Karpas-422 (cell line): ENCODE results near the gene ZSCAN21. TPM values are rescaled to one million over a fixed set of nuclear protein-coding genes. Genes with fewer than 3 reads are reported as not detected.

Experiments
- DNase-seq: peaks from one replicate; pipeline ENCODE4 v3.0.0-alpha.2; 2015
- H2AFZ ChIP-seq: fragments of 200-600 bp; sonication (generic); 2 replicates; pipeline ENCODE4 v1.6.1; 2014; ENCODE audit warnings: antibody characterized with exemption, low read length, mixed read lengths
- H3K27ac ChIP-seq: fragments of 200-600 bp; sonication (generic); 2 replicates; pipeline ENCODE4 v1.5.1; 2014; ENCODE audit warnings: mild to moderate bottlenecking, low read length, moderate library complexity
- H3K27me3 ChIP-seq: fragments of 200-600 bp; sonication (generic); 2 replicates; pipeline ENCODE4 v1.6.1; 2014; ENCODE audit warnings: low read length, mixed read lengths
- H3K36me3 ChIP-seq: fragments of 200-600 bp; sonication (generic); 2 replicates; pipeline ENCODE4 v1.6.1; 2014; ENCODE audit warnings: low read length, mixed read lengths; ENCODE audit not compliant: insufficient read depth
- H3K4me1 ChIP-seq: fragments of 200-600 bp; sonication (generic); 2 replicates; pipeline ENCODE4 v1.6.1; 2014; ENCODE audit warnings: mild to moderate bottlenecking, low read length, mixed read lengths
- H3K4me2 ChIP-seq: fragments of 200-600 bp; sonication (generic); 2 replicates; pipeline ENCODE4 v1.6.1; 2014; ENCODE audit warnings: low read length, low read depth, mild to moderate bottlenecking; ENCODE audit not compliant: poor library complexity, severe bottlenecking
- H3K4me3 ChIP-seq: fragments of 200-600 bp; sonication (generic); 2 replicates; pipeline ENCODE4 v1.5.1; 2014; ENCODE audit warnings: mild to moderate bottlenecking, antibody characterized with exemption, low read length, mixed read lengths
- H3K79me2 ChIP-seq: fragments of 200-600 bp; sonication (generic); 2 replicates; pipeline ENCODE4 v1.6.1; 2014; ENCODE audit warnings: mild to moderate bottlenecking, low read length, mixed read lengths
- H3K9ac ChIP-seq: fragments of 200-600 bp; sonication (generic); 2 replicates; pipeline ENCODE4 v1.6.0; 2014; ENCODE audit warnings: low read length
- H3K9me2 ChIP-seq: fragments of 200-600 bp; sonication (generic), shearing (Covaris generic); replicated peaks from 2 replicates; pipeline ENCODE4 v1.6.0; 2014; ENCODE audit warnings: mild to moderate bottlenecking, low read length, moderate library complexity; ENCODE audit not compliant: insufficient read depth
- H3K9me3 ChIP-seq: fragments of 300-700, 200-600 bp; sonication (generic); 2 replicates; pipeline ENCODE4 v1.6.1; 2014; ENCODE audit warnings: low read length, mixed read lengths
- H4K20me1 ChIP-seq: fragments of 200-600 bp; sonication (generic); 2 replicates; pipeline ENCODE4 v1.6.1; 2014; ENCODE audit warnings: mild to moderate bottlenecking, antibody characterized with exemption, low read length, low read depth; ENCODE audit not compliant: insufficient read depth
- total RNA-seq: library from RNA; depleted of rRNA; stranded (reverse); fragments of >200 nt; shearing (Covaris generic); gene quantifications from 2 replicates; pipeline ENCODE4 v1.2.3, GENCODE V29; 2014; ENCODE audit warnings: low replicate concordance

ZSCAN21 gene
- total RNA-seq, 1 experiment from 2014 or later, result 6.1 TPM

DNA sequence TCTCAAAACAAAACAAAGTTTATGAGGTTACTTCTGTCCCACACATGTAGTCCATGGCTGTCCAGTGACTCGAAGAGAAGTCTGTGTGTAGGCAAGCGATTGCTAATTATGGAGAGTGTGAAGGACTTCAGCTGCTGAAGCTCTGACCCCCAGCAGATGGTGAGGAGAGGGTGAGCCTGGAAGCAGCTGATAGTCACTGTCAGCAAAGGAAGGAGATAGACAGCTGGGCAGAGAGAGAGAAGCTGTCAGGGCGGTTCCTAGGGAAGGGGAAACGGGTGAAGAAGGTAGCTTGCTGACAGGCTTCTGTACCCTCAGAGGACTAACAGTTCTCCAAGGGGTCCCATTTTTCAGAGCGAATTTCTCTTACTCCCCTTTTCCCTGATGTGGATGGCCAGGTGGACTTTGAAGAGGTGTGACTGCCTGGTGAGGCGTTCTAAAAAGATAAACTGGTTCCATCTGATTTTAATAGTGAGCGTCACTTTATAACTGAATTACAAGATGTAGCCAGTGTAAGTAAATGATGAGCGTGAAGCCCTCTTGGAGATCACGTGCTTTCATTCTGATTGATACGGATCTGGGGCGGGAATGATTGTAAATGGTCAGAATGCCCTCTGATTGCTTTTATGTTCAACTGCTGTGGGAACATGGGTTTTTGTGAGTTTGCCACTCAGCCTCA, 12.1 kb downstream of the ZSCAN21 start:
- Histone ChIP-seq H3K4me1 (peaks cover 12% of the 10 kb centered on the region), H3K27ac (no peak overlapping the region), H2AFZ (no peak overlapping the region), H3K36me3 (peaks cover 19% of the 10 kb centered on the region), H3K9me2 (no peaks in the 10 kb centered on the region), H3K4me3 (no peak overlapping the region), H4K20me1 (no peaks in the 10 kb centered on the region), H3K27me3 (no peaks in the 10 kb centered on the region), H3K79me2 (no peaks in the 10 kb centered on the region), H3K4me2 (no peak overlapping the region), H3K9ac (no peak overlapping the region), H3K9me3 (no peaks in the 10 kb centered on the region)
- no peak for DNase-seq

DNA sequence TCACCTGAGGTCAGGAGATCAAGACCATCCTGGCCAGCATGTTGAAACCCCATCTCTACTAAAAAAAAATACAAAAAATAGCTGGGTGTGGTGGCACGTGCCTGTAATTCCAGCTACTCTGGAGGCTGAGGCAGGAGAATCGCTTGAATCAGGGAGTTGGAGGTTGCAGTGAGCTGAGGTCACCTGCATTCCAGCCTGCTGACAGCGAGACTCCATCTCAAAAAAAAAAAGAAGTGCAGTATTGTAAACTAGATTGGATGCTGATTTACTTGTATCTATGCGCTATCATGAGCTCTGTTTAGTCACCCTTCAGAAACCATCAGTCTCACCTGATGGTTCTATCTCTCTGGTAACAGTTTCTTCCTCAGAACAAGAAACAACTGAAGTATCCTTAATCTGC, 13.8 kb downstream of the ZSCAN21 start:
- H3K36me3 ChIP-seq, result peaks cover 22% of the 10 kb centered on the region
- H3K27me3 ChIP-seq, result no peaks in the 10 kb centered on the region
- no peaks in the 10 kb centered on the region for H3K9me3 ChIP-seq
- H3K27ac ChIP-seq, result no peak overlapping the region
- peaks cover 12% of the 10 kb centered on the region for H3K4me1 ChIP-seq
- H3K79me2 ChIP-seq, result no peaks in the 10 kb centered on the region
- no peak overlapping the region for H3K9ac ChIP-seq
- H3K4me3 ChIP-seq, result no peak overlapping the region
- H4K20me1 ChIP-seq, result no peaks in the 10 kb centered on the region
- DNase-seq, result no peak
- no peak overlapping the region for H3K4me2 ChIP-seq
- H2AFZ ChIP-seq, result no peak overlapping the region
- H3K9me2 ChIP-seq, result no peaks in the 10 kb centered on the region

DNA sequence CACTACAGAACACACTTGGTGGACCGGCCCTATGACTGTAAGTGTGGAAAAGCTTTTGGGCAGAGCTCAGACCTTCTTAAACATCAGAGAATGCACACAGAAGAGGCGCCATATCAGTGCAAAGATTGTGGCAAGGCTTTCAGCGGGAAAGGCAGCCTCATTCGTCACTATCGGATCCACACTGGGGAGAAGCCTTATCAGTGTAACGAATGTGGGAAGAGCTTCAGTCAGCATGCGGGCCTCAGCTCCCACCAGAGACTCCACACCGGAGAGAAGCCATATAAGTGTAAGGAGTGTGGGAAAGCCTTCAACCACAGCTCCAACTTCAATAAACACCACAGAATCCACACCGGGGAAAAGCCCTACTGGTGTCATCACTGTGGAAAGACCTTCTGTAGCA, 14.6 kb downstream of the ZSCAN21 start:
- no peaks in the 10 kb centered on the region for H3K27me3 ChIP-seq
- peaks cover 6% of the 10 kb centered on the region for H3K4me1 ChIP-seq
- H3K79me2 ChIP-seq, result no peaks in the 10 kb centered on the region
- H3K27ac ChIP-seq, result no peak overlapping the region
- no peaks in the 10 kb centered on the region for H4K20me1 ChIP-seq
- no peak for DNase-seq
- no peak overlapping the region for H3K9ac ChIP-seq
- no peaks in the 10 kb centered on the region for H3K9me3 ChIP-seq
- H3K4me2 ChIP-seq, result no peak overlapping the region
- H3K4me3 ChIP-seq, result no peak overlapping the region
- no peaks in the 10 kb centered on the region for H3K9me2 ChIP-seq
- H2AFZ ChIP-seq, result no peak overlapping the region
- peaks cover 15% of the 10 kb centered on the region for H3K36me3 ChIP-seq

DNA sequence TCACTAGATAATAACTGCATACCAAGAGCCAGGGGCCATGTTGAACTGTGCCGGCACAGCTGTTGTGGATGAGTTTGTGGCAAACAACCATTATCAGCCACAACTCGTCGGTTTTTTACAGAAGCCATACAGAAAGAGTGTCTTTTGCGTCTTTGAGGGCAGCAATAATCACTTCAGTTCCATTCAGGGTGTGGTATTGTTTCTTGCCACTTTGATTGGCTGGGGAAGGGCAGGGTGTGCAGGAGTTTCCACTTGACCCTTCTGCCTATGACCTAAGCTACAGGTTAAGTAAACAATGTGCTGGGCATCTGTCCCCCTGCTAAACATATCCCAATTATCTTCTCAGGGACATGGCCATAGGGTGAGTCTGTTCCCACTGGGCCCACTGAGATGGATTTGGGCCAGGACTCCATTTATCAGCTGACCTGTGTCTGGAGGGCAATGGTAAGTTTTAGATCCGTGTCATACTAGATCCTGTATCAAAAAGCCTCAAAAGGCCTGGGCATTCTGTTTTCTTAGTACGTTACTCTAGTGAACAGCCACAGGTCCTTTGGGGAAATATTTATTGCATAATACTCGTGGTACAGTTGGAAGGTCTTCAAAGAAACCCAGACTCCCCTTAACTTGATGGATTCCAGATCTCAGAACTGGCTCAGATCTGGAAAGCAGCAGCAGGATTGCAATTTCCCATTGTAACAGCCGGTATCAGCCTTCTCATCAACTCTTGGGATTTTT, 16.0 kb downstream of the ZSCAN21 start:
- Histone ChIP-seq H3K4me2 (no peak overlapping the region), H4K20me1 (no peaks in the 10 kb centered on the region), H3K9me3 (peaks cover 6% of the 10 kb centered on the region), H2AFZ (no peak overlapping the region), H3K9me2 (no peaks in the 10 kb centered on the region), H3K4me1 (no peaks in the 10 kb centered on the region), H3K27me3 (no peaks in the 10 kb centered on the region), H3K36me3 (peaks cover 27% of the 10 kb centered on the region), H3K79me2 (no peaks in the 10 kb centered on the region), H3K27ac (no peak overlapping the region), H3K9ac (no peak overlapping the region), H3K4me3 (no peak overlapping the region)
- DNase-seq, result no peak

DNA sequence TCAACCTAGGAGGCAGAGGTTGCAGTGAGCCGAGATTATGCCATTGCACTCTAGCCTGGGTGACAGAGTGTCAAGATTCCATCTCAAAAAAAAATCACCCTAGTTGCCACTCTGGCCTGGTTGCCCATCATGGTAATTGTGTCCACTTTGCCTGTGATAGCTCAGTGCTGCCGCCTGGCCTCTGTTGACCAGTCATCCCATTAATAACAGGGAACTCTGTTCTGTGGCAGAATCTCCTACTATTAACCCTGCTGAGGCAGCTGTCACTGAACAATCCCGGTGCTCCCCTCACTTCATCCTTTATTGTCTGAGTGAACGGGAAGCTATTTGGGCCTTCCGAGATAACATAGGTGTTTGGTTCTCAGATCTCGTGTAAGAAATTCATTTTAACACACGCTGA, 17.4 kb downstream of the ZSCAN21 start:
- H3K4me2 ChIP-seq, result no peak overlapping the region
- H3K27ac ChIP-seq, result no peak overlapping the region
- no peaks in the 10 kb centered on the region for H3K4me1 ChIP-seq
- no peak overlapping the region for H2AFZ ChIP-seq
- no peaks in the 10 kb centered on the region for H3K9me2 ChIP-seq
- no peak overlapping the region for H3K9ac ChIP-seq
- peaks cover under 1% of the 10 kb centered on the region; the same call in 1 of the 2 replicates for H3K79me2 ChIP-seq
- no peak for DNase-seq
- no peak overlapping the region for H3K4me3 ChIP-seq
- H3K9me3 ChIP-seq, result peaks cover 20% of the 10 kb centered on the region
- no peaks in the 10 kb centered on the region for H4K20me1 ChIP-seq
- H3K27me3 ChIP-seq, result no peaks in the 10 kb centered on the region
- H3K36me3 ChIP-seq, result peaks cover 40% of the 10 kb centered on the region

DNA sequence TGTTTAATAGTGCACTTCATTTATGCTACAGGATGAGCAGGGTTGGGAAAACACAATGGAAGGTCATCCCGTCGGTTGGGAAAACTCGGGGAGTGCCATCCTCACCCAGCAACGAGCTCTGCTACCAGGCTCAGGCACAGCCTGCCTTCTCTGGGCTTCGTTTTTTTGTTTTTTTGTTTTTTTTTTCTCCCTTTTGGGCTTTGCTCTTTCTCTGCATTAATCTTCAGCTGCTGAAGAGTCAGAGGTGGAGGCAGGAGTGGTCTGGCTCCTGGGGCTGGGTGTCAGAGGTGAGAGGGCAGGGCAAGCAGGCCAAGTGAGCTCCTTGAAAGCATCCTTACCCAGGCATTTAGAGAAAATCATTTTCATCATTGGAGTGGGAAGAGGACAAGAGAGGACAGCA, 20.4 kb downstream of the ZSCAN21 start:
- H3K9ac ChIP-seq, result no peak overlapping the region
- DNase-seq, result no peak
- H4K20me1 ChIP-seq, result no peaks in the 10 kb centered on the region
- no peak overlapping the region for H2AFZ ChIP-seq
- H3K4me3 ChIP-seq, result no peak overlapping the region
- H3K4me1 ChIP-seq, result no peaks in the 10 kb centered on the region
- peaks cover 8% of the 10 kb centered on the region for H3K79me2 ChIP-seq
- H3K9me3 ChIP-seq, result peaks cover 36% of the 10 kb centered on the region
- H3K36me3 ChIP-seq, result peaks cover 59% of the 10 kb centered on the region
- H3K4me2 ChIP-seq, result no peak overlapping the region
- H3K27ac ChIP-seq, result no peak overlapping the region
- no peaks in the 10 kb centered on the region for H3K27me3 ChIP-seq
- no peaks in the 10 kb centered on the region for H3K9me2 ChIP-seq

GRCh38 chr7:100071018-100071723, 21.6 kb downstream of the ZSCAN21 start:
- Histone ChIP-seq H3K4me1 (no peaks in the 10 kb centered on the region), H3K9me3 (peaks cover 36% of the 10 kb centered on the region), H3K4me2 (no peak overlapping the region), H3K27ac (no peak overlapping the region), H2AFZ (no peak overlapping the region), H4K20me1 (no peaks in the 10 kb centered on the region), H3K79me2 (peaks cover 10% of the 10 kb centered on the region), H3K9ac (no peak overlapping the region), H3K9me2 (no peaks in the 10 kb centered on the region), H3K27me3 (no peaks in the 10 kb centered on the region), H3K4me3 (no peak overlapping the region), H3K36me3 (peaks cover 71% of the 10 kb centered on the region)
- DNase-seq, result no peak

- Histone ChIP-seq H3K4me1 (no peaks in the 10 kb centered on the region), H3K9me3 (peaks cover 36% of the 10 kb centered on the region), H3K27ac (no peak overlapping the region), H3K4me3 (no peak overlapping the region), H3K9ac (no peak overlapping the region), H4K20me1 (no peaks in the 10 kb centered on the region), H3K4me2 (no peak overlapping the region), H2AFZ (no peak overlapping the region), H3K9me2 (no peaks in the 10 kb centered on the region), H3K27me3 (no peaks in the 10 kb centered on the region), H3K79me2 (peaks cover 15% of the 10 kb centered on the region), H3K36me3 (peaks cover 81% of the 10 kb centered on the region)
- no peak for DNase-seq
Observed at GRCh38 chr7:100072462-100072861, 22.9 kb downstream of the ZSCAN21 start.
